Endothelial cell of umbilical vein (primary cell): ENCODE measurements around the gene ANAPC1. TPM values are rescaled to one million over a fixed set of nuclear protein-coding genes. Genes with fewer than 3 reads are reported as not detected.
"Not testable (repeated sequence)": the region's sequence is repeated elsewhere in the genome, so short reads cannot be mapped to it uniquely, and the experiment has no call there.

ENCODE experiments used
- BruUV-seq: library from RNA; stranded (reverse); fragments of 400-500 nt; replicated peaks from 2 replicates; lab custom pipeline; 2021; lab: Mats Ljungman, UMichigan
- CTCF ChIA-PET: fragments of 300-600, 350-600 bp; sonication (Branson Sonifier 250); formaldehyde crosslinking; loops from one replicate; lab custom pipeline; 2021; ENCODE audit warnings: antibody characterized with exemption, inconsistent platforms; lab: Charles Lee
- POLR2A ChIA-PET: fragments of 300-600, 350-600 bp; sonication (Branson Sonifier 250); formaldehyde crosslinking; loops from one replicate; lab custom pipeline; 2021; ENCODE audit warnings: antibody characterized with exemption, inconsistent platforms; lab: Charles Lee
- DNase-seq: peaks from one replicate; pipeline ENCODE4 v3.0.0-alpha.2; 2011; ENCODE audit warnings: low read depth, low spot score
- FAIRE-seq: peaks from 2 replicates; lab custom pipeline; 2011; peaks lifted over from hg19 to GRCh38; lab: Jason Lieb, UNC
- H2AFZ ChIP-seq: 2 replicates; pipeline ENCODE4 v1.6.0; 2012; ENCODE audit warnings: low read depth, low read length, control low read depth, inconsistent platforms
- H3K27ac ChIP-seq: 2 replicates; pipeline ENCODE4 v1.5.1; 2011; ENCODE audit warnings: low read depth, mild to moderate bottlenecking, control low read depth, low read length, moderate library complexity; ENCODE audit not compliant: insufficient read depth
- H3K27me3 ChIP-seq, 2 experiments: 2 replicates each; pipeline versions ENCODE4 v1.6.0 to v1.6.1; 2011; ENCODE audit warnings: low read length in 2 of 2, mixed read lengths in 1 of 2; ENCODE audit not compliant: control insufficient read depth in 2 of 2, insufficient read depth in 2 of 2
- H3K36me3 ChIP-seq, 2 experiments: 2 replicates in 1 of 2; 3 replicates in 1 of 2; pipeline ENCODE4 v1.5.1; 2011; ENCODE audit warnings: low read length in 2 of 2, mild to moderate bottlenecking in 1 of 2, moderate library complexity in 1 of 2; ENCODE audit not compliant: control insufficient read depth in 2 of 2, insufficient read depth in 2 of 2; ENCODE audit errors: extremely low read depth in 1 of 2
- H3K4me1 ChIP-seq: 3 replicates; pipeline ENCODE4 v1.5.1; 2011; ENCODE audit warnings: mild to moderate bottlenecking, low read length; ENCODE audit not compliant: control insufficient read depth, insufficient read depth; ENCODE audit errors: extremely low read depth
- H3K4me2 ChIP-seq: 2 replicates; pipeline ENCODE4 v1.6.1; 2011; ENCODE audit warnings: low read length, control low read depth, mixed read lengths; ENCODE audit not compliant: insufficient read depth
- H3K4me3 ChIP-seq, 3 experiments: fragments of 200-600 bp in 1 of 3; sonication (generic), shearing (Covaris generic) in 1 of 3; replicated peaks in 1 of 3; 2 replicates each; pipeline ENCODE4 v1.5.1; 2011 to 2016; ENCODE audit warnings: control low read depth in 3 of 3, low read length in 3 of 3, mild to moderate bottlenecking in 2 of 3, inconsistent platforms in 1 of 3, low read depth in 1 of 3, moderate library complexity in 1 of 3; ENCODE audit not compliant: insufficient read depth in 1 of 3
- H3K79me2 ChIP-seq: 2 replicates; pipeline ENCODE4 v1.6.0; 2012; ENCODE audit warnings: low read length, inconsistent platforms; ENCODE audit not compliant: control insufficient read depth, insufficient read depth
- H3K9ac ChIP-seq: replicated peaks from 2 replicates; pipeline ENCODE3; 2011; ENCODE audit warnings: low read length, control low read depth; ENCODE audit not compliant: insufficient read depth; ENCODE audit errors: extremely low read depth
- H3K9me1 ChIP-seq: replicated peaks from 3 replicates; pipeline ENCODE4 v1.6.0; 2011; ENCODE audit warnings: mild to moderate bottlenecking, low read length; ENCODE audit not compliant: control insufficient read depth, insufficient read depth; ENCODE audit errors: extremely low read depth
- H3K9me3 ChIP-seq: replicated peaks from 2 replicates; pipeline ENCODE4 v1.5.1; 2012; ENCODE audit warnings: low read length, inconsistent platforms; ENCODE audit not compliant: control insufficient read depth, insufficient read depth
- H4K20me1 ChIP-seq: replicated peaks from 2 replicates; pipeline ENCODE3; 2011; ENCODE audit warnings: mild to moderate bottlenecking, low read length; ENCODE audit not compliant: control insufficient read depth, insufficient read depth; ENCODE audit errors: extremely low read depth
- CTCF ChIP-seq, 2 donors: IDR thresholded peaks; 1 replicate in 1 of 2; 2 replicates in 1 of 2; pipeline ENCODE4 v1.5.1; 2011; ENCODE audit warnings: low read length in 2 of 2, mild to moderate bottlenecking in 2 of 2, moderate library complexity in 2 of 2, control low read depth in 1 of 2, inconsistent platforms in 1 of 2, low read depth in 1 of 2; ENCODE audit not compliant: insufficient read depth in 1 of 2; ENCODE audit errors: extremely low read depth in 1 of 2
- dilution Hi-C: fragments of 300-500 bp; cut with MboI; formaldehyde crosslinking; loops from one replicate; pipeline ENCODE4 v1.15.0; 2019; ENCODE audit warnings: low sequenced_read_pairs; ENCODE audit not compliant: extremely low pct_ligation_motif_present
- intact Hi-C: fragments of 100-400 bp; cut with micrococcal nuclease; formaldehyde crosslinking; loops from one replicate; pipeline ENCODE4 v1.10.0; 2022
- polyA plus RNA-seq, 4 experiments: library from polyadenylated mRNA; depleted of rRNA in 3 of 4; stranded (reverse) in 3 of 4; unstranded in 1 of 4; fragments of >200 nt; gene quantifications; 2 replicates each; pipeline versions ENCODE4 v1.2.1 to v1.2.3, GENCODE V29; 2011 to 2012; ENCODE audit warnings: missing spikeins in 1 of 4
- total RNA-seq: library from RNA; stranded (reverse); gene quantifications from 2 replicates; pipeline ENCODE4 v1.2.3, GENCODE V29; 2021

Gene ANAPC1
- total and polyA plus RNA-seq, 2 donors (not counting 3 experiments of a cell fraction or from before 2014, with no cell fraction given) = 21.9 to 61.5 TPM

GRCh38 chr2:111727611-111728110, 156.3 kb downstream of the ANAPC1 start:
- H3K9me3 ChIP-seq, DNase-seq, FAIRE-seq, intact Hi-C loops, H3K4me2 ChIP-seq, H3K4me3 ChIP-seq, H3K9ac ChIP-seq, dilution Hi-C loops, POLR2A ChIA-PET, BruUV-seq, H2AFZ ChIP-seq, CTCF ChIA-PET, H3K36me3 ChIP-seq, H3K79me2 ChIP-seq, H3K27me3 ChIP-seq, H3K27ac ChIP-seq, H3K4me1 ChIP-seq, H4K20me1 ChIP-seq, H3K9me1 ChIP-seq: not testable (repeated sequence)

DNA sequence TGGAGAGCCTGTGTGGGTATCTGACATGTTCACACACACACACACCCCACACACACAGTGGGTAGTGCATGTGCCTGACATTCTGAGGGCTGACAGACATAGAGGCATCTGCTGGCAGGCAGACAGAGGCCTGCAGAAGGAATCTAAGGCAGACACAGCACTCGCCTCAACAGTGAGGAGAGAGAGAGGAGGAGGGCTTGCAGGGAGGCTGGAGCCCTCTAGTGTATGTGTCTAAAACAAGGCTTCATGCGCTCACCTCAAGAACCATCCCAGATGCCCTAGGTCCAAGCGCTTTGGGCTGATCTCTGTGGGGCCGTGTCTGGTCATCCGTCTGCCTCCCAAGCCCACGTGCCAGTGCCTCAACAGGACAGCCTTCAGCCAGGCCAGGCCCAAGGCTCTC, 158.3 kb downstream of the ANAPC1 start:
- H3K4me3 ChIP-seq, H3K9me1 ChIP-seq, H3K79me2 ChIP-seq, POLR2A ChIA-PET, H3K27ac ChIP-seq, H3K27me3 ChIP-seq, CTCF ChIA-PET, H3K9ac ChIP-seq, H3K4me2 ChIP-seq, H4K20me1 ChIP-seq, H3K4me1 ChIP-seq, intact Hi-C loops, H2AFZ ChIP-seq, DNase-seq, BruUV-seq, H3K9me3 ChIP-seq, H3K36me3 ChIP-seq, dilution Hi-C loops: not testable (repeated sequence)
- peak in 1 of 2 donors; percentile 34 for TF ChIP-seq CTCF (IDR thresholded peaks at IDR 0.05; ENCODE audit: extremely low read depth in 1 of 2, insufficient read depth in 1 of 2, low read depth in 1 of 2, low read length in 2 of 2)
- peak; percentile 72 for FAIRE-seq

GRCh38 chr2:111719610-111720009, 164.4 kb downstream of the ANAPC1 start:
- intact Hi-C loops, H3K36me3 ChIP-seq, dilution Hi-C loops, H3K9ac ChIP-seq, BruUV-seq, H3K27ac ChIP-seq, H4K20me1 ChIP-seq, CTCF ChIA-PET, H3K79me2 ChIP-seq, H2AFZ ChIP-seq, H3K27me3 ChIP-seq, H3K4me3 ChIP-seq, H3K9me1 ChIP-seq, H3K4me2 ChIP-seq, POLR2A ChIA-PET, H3K9me3 ChIP-seq, H3K4me1 ChIP-seq, DNase-seq, FAIRE-seq: not testable (repeated sequence)
